ENCODE data around the gene LCMT1.

Gene LCMT1

DNA sequence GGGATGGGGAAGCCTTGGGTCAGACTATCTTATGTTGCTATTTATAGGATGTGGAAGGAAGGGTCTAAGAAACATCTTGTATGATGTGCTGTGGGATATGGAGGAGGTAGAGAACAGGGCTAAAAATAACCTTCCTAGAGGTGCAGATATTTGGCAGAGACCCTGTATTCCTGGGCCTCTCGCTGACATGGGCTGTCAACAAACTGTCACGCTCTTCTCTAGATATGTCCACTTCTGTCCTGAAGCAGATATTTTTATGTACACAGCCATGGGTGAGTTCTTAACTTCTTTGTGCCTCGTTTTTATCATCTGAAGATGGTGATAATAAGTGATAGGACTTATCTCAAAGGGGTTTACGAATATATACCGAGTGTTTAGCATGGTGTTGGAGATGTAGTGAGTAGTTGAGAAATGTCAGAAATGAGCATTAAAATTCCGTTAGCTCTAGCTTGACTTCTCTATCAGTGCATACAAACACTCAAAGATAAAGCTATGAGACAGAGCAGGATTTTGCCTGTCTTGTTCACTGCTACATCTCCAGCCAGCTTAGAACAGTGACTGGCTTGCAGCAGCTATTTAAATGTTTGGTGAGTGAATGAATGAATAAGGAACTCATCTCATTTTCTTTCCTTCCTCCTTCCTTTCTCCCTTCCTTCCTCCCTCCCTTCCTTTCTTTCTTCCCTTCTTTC is 102.3 kb downstream of the LCMT1 start:
- H3K36me3 Mint-ChIP-seq (ENCODE audit: low read depth): no peaks in the 10 kb centered on the region
- intact Hi-C loops (cut with micrococcal nuclease): no loop called here
- no peak overlapping the region for H3K4me3 Mint-ChIP-seq
- H3K9me3 Mint-ChIP-seq: no peaks in the 10 kb centered on the region
- H3K27me3 Mint-ChIP-seq: no peaks in the 10 kb centered on the region
- H3K4me1 Mint-ChIP-seq (ENCODE audit: low read depth): no peaks in the 10 kb centered on the region
- H3K27ac Mint-ChIP-seq: no peak overlapping the region

DNA sequence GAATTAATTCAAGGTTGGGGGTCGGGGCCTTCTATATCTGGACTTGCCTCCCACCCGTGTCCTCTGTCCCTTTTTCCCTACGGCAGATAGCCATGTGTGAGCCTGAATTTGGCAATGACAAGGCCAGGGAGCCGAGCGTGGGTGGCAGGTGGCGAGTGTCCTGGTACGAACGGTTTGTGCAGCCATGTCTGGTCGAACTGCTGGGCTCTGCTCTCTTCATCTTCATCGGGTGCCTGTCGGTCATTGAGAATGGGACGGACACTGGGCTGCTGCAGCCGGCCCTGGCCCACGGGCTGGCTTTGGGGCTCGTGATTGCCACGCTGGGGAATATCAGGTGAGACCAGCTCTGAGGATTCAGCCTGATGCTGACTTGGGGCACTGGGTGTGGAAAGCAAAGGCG is 105.6 kb downstream of the LCMT1 start:
- Mint-ChIP-seq H3K27ac (no peak overlapping the region), H3K9me3 (no peaks in the 10 kb centered on the region), H3K36me3 (ENCODE audit: low read depth) (no peaks in the 10 kb centered on the region), H3K4me1 (ENCODE audit: low read depth) (no peaks in the 10 kb centered on the region), H3K27me3 (no peaks in the 10 kb centered on the region), H3K4me3 (no peak overlapping the region)
- intact Hi-C loops (cut with micrococcal nuclease): no loop called here

GRCh38 chr16:25217921-25218320 is 106.4 kb downstream of the LCMT1 start:
- Mint-ChIP-seq H3K36me3 (ENCODE audit: low read depth) (no peaks in the 10 kb centered on the region), H3K27me3 (no peaks in the 10 kb centered on the region), H3K9me3 (no peaks in the 10 kb centered on the region), H3K4me3 (no peak overlapping the region), H3K4me1 (ENCODE audit: low read depth) (no peaks in the 10 kb centered on the region), H3K27ac (no peak overlapping the region)
- intact Hi-C loops (cut with micrococcal nuclease): no loop called here

DNA sequence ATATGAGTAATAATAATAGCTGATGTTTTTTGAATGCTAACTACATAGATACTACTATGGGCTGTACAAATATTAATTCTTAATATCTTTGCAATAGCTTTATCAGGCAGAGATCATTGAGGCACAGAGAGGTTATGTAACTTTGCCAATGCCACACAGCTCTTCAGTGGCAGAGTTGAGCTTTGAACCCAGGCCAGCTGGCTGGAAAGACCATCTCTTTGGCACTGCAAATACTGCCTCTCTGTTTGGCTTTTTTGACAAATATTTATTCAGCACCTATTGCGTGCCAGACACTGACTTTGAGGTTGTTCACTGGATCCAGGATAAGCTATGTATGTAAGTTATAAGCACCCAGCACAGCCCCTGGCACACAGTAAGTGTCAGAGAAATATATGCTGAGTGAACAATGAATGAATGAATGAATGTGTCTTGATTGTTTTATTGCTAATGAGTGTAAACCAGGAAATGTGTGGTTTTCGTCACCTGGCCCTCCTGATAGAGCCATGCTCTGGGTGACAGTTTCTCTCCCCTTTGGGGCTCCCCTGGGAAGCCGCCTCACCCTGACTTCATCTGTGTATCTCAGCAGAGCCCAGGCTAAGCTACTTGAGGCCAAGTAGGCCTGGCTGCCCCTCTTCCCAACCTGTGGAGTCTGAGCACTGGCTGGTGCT is 107.7 kb downstream of the LCMT1 start:
- intact Hi-C loops (cut with micrococcal nuclease): no loop called here
- H3K27me3 Mint-ChIP-seq: no peaks in the 10 kb centered on the region
- H3K9me3 Mint-ChIP-seq: no peaks in the 10 kb centered on the region
- H3K36me3 Mint-ChIP-seq (ENCODE audit: low read depth): no peaks in the 10 kb centered on the region
- no peak overlapping the region for H3K27ac Mint-ChIP-seq
- H3K4me3 Mint-ChIP-seq: no peak overlapping the region
- H3K4me1 Mint-ChIP-seq (ENCODE audit: low read depth): no peaks in the 10 kb centered on the region

- H3K27ac Mint-ChIP-seq: no peak overlapping the region
- H3K4me3 Mint-ChIP-seq: no peak overlapping the region
- intact Hi-C loops (cut with micrococcal nuclease): no loop called here
- no peaks in the 10 kb centered on the region for H3K9me3 Mint-ChIP-seq
- H3K36me3 Mint-ChIP-seq (ENCODE audit: low read depth): no peaks in the 10 kb centered on the region
- no peaks in the 10 kb centered on the region for H3K27me3 Mint-ChIP-seq
- H3K4me1 Mint-ChIP-seq (ENCODE audit: low read depth): no peaks in the 10 kb centered on the region
These were observed 111.4 kb downstream of the LCMT1 start for GRCh38 chr16:25222959-25223358.

- Mint-ChIP-seq H3K36me3 (ENCODE audit: low read depth) (no peaks in the 10 kb centered on the region), H3K9me3 (no peaks in the 10 kb centered on the region), H3K4me1 (ENCODE audit: low read depth) (no peaks in the 10 kb centered on the region), H3K4me3 (no peak overlapping the region), H3K27ac (no peak overlapping the region), H3K27me3 (no peaks in the 10 kb centered on the region)
- intact Hi-C loops (cut with micrococcal nuclease): loop anchor here (2.0 kb wide), 1 partner anchor 169 kb away; no protein-coding TSS in a partner anchor
These were observed 112.4 kb downstream of the LCMT1 start for GRCh38 chr16:25223964-25224363.

GRCh38 chr16:25224731-25225319 is 113.3 kb downstream of the LCMT1 start:
- H3K27me3 Mint-ChIP-seq: no peaks in the 10 kb centered on the region
- H3K4me3 Mint-ChIP-seq: no peak overlapping the region
- no peaks in the 10 kb centered on the region for H3K9me3 Mint-ChIP-seq
- intact Hi-C loops (cut with micrococcal nuclease): loop anchor here (1.0 to 2.0 kb wide), 2 partner anchors 98 to 170 kb away; no protein-coding TSS in a partner anchor
- H3K36me3 Mint-ChIP-seq (ENCODE audit: low read depth): no peaks in the 10 kb centered on the region
- no peak overlapping the region for H3K27ac Mint-ChIP-seq
- H3K4me1 Mint-ChIP-seq (ENCODE audit: low read depth): no peaks in the 10 kb centered on the region
